HCT116 (cell line): Measurements from ENCODE around the gene DLK1. TPM values are rescaled to one million over a fixed set of nuclear protein-coding genes. Genes with fewer than 3 reads are reported as not detected.
A peak's percentile ranks its signal among the peaks of the same experiment; 100 is the strongest.

Source experiments
- ATAC-seq: fragments of 200-7000 bp; cut with Tn5 transposase; 2 replicates; pipeline ENCODE4 v1.9.1; 2020; ENCODE audit warnings: mild to moderate bottlenecking, moderate library complexity
- BruUV-seq: library from RNA; stranded (reverse); fragments of 400-500 nt; replicated peaks from 2 replicates; lab custom pipeline; 2021; lab: Mats Ljungman, UMichigan
- CTCF ChIA-PET: fragments of 300-600 bp; sonication (Branson Sonifier 250); formaldehyde crosslinking; loops from one replicate; lab custom pipeline; 2021; ENCODE audit warnings: antibody characterized with exemption; lab: Charles Lee
- POLR2A ChIA-PET: fragments of 300-600, 350-600 bp; sonication (Branson Sonifier 250); formaldehyde crosslinking; loops from one replicate; lab custom pipeline; 2021; ENCODE audit warnings: antibody characterized with exemption; lab: Charles Lee
- RAD21 ChIA-PET, 2 experiments: fragments of 300-600 bp; sonication (Branson Sonifier 250); formaldehyde crosslinking; loops; one replicate each; lab custom pipeline; 2023; ENCODE audit warnings: low total read pairs in 2 of 2; ENCODE audit not compliant: uncharacterized antibody in 2 of 2, unreplicated experiment in 2 of 2, low non-redundant PET in 1 of 2; lab: Charles Lee
- DNase-seq: peaks from one replicate; pipeline ENCODE4 v3.0.0-alpha.2; 2010; ENCODE audit warnings: low read depth, low spot score
- H2AFZ ChIP-seq: fragments of 200-600 bp; shearing (Covaris generic), sonication (generic); 2 replicates; pipeline ENCODE4 v1.6.1; 2017; ENCODE audit warnings: low read depth, mixed run types, mixed read lengths, antibody characterized with exemption, low read length; ENCODE audit not compliant: poor library complexity, severe bottlenecking
- H3K27ac ChIP-seq: 2 replicates; pipeline ENCODE4 v1.5.1; 2012; ENCODE audit warnings: low read depth, low read length
- H3K27me3 ChIP-seq: fragments of 200-600 bp; sonication (generic); 2 replicates; pipeline ENCODE4 v1.6.1; 2016; ENCODE audit warnings: mixed run types, low read length, mixed read lengths; ENCODE audit not compliant: insufficient read depth
- H3K36me3 ChIP-seq, 2 experiments: fragments of 200-500 bp in 1 of 2; fragments of 200-600 bp in 1 of 2; sonication (Bioruptor generic) in 1 of 2; sonication (generic) in 1 of 2; 2 replicates each; pipeline versions ENCODE4 v1.5.1 to v1.6.1; 2014 to 2016; ENCODE audit warnings: low read length in 2 of 2, inconsistent platforms in 1 of 2, mixed read lengths in 1 of 2, mixed run types in 1 of 2; ENCODE audit not compliant: insufficient read depth in 2 of 2, control insufficient read depth in 1 of 2
- H3K4me1 ChIP-seq, 2 experiments: fragments of 200-600 bp in 1 of 2; sonication (generic) in 1 of 2; 2 replicates each; pipeline versions ENCODE4 v1.5.1 to v1.6.1; 2012 to 2017; ENCODE audit warnings: low read length in 2 of 2, inconsistent platforms in 1 of 2, mild to moderate bottlenecking in 1 of 2, mixed read lengths in 1 of 2, mixed run types in 1 of 2, moderate library complexity in 1 of 2; ENCODE audit not compliant: insufficient read depth in 2 of 2, control insufficient read depth in 1 of 2
- H3K4me2 ChIP-seq: fragments of 200-600 bp; sonication (generic); 2 replicates; pipeline ENCODE4 v1.6.1; 2017; ENCODE audit warnings: mixed run types, low read length, mixed read lengths
- H3K4me3 ChIP-seq, 2 experiments: fragments of 200-600 bp in 1 of 2; sonication (generic) in 1 of 2; replicated peaks in 1 of 2; 2 replicates each; pipeline ENCODE4 v1.5.1; 2011 to 2016; ENCODE audit warnings: low read length in 2 of 2, control low read depth in 1 of 2, low read depth in 1 of 2, mild to moderate bottlenecking in 1 of 2, mixed read lengths in 1 of 2, mixed run types in 1 of 2
- H3K79me2 ChIP-seq: fragments of 200-600 bp; sonication (generic); 2 replicates; pipeline ENCODE4 v1.6.1; 2017; ENCODE audit warnings: mild to moderate bottlenecking, mixed run types, low read length, moderate library complexity, mixed read lengths; ENCODE audit not compliant: insufficient read depth
- H3K9ac ChIP-seq: fragments of 200-600 bp; sonication (generic); 2 replicates; pipeline ENCODE4 v1.6.1; 2016; ENCODE audit warnings: low read length, mixed read lengths
- H3K9me2 ChIP-seq: fragments of 200-600 bp; sonication (generic), shearing (Covaris generic); 2 replicates; pipeline ENCODE4 v1.6.1; 2017; ENCODE audit warnings: mixed run types, mild to moderate bottlenecking, moderate library complexity; ENCODE audit not compliant: insufficient read depth
- H3K9me3 ChIP-seq, 2 experiments: fragments of 200-500 bp in 1 of 2; fragments of 200-600 bp in 1 of 2; sonication (Bioruptor generic) in 1 of 2; sonication (generic) in 1 of 2; 2 replicates each; pipeline ENCODE4 v1.6.1; 2014 to 2017; ENCODE audit warnings: low read length in 2 of 2, mixed read lengths in 2 of 2, inconsistent platforms in 1 of 2, low read depth in 1 of 2, mild to moderate bottlenecking in 1 of 2, mixed run types in 1 of 2, moderate library complexity in 1 of 2; ENCODE audit not compliant: control insufficient read depth in 1 of 2, insufficient read depth in 1 of 2
- H4K20me1 ChIP-seq: fragments of 200-600 bp; sonication (generic), shearing (Covaris generic); 2 replicates; pipeline ENCODE4 v1.6.1; 2017; ENCODE audit warnings: mixed run types, mild to moderate bottlenecking, moderate library complexity; ENCODE audit not compliant: insufficient read depth
- ATF3 ChIP-seq: IDR thresholded peaks from 2 replicates; pipeline ENCODE4 v1.6.1; 2012
- CBX3 ChIP-seq: IDR thresholded peaks from 2 replicates; pipeline ENCODE4 v1.6.1; 2012; ENCODE audit warnings: low read depth
- CEBPB ChIP-seq: IDR thresholded peaks from 2 replicates; pipeline ENCODE4 v1.6.1; 2012; ENCODE audit warnings: low read depth
- CTCF ChIP-seq, 3 experiments: fragments of 200-600 bp in 1 of 3; sonication (generic) in 1 of 3; IDR thresholded peaks in 2 of 3; conservative IDR thresholded peaks in 1 of 3; 2 replicates each; pipeline ENCODE4 v1.5.1; 2012 to 2017; ENCODE audit warnings: low read depth in 2 of 3, low read length in 2 of 3, antibody characterized with exemption in 1 of 3, borderline replicate concordance in 1 of 3, control low read depth in 1 of 3, mild to moderate bottlenecking in 1 of 3, mixed read lengths in 1 of 3, mixed run types in 1 of 3, moderate library complexity in 1 of 3; ENCODE audit not compliant: insufficient read depth in 1 of 3
- ELF1 ChIP-seq: IDR thresholded peaks from 2 replicates; pipeline ENCODE4 v1.6.1; 2012; ENCODE audit warnings: low read depth, borderline replicate concordance
- EZH2 ChIP-seq: fragments of 200-600 bp; sonication (generic); IDR thresholded peaks from 2 replicates; pipeline ENCODE4 v1.6.1; 2017; ENCODE audit warnings: antibody characterized with exemption, mixed run types
- EZH2phosphoT487 ChIP-seq: fragments of 200-600 bp; IDR thresholded peaks from 2 replicates; pipeline ENCODE4 v1.6.1; 2018; ENCODE audit warnings: antibody characterized with exemption, borderline replicate concordance
- FOSL1 ChIP-seq: IDR thresholded peaks from 2 replicates; pipeline ENCODE4 v1.6.1; 2012; ENCODE audit warnings: low read depth
- JUND ChIP-seq: IDR thresholded peaks from 2 replicates; pipeline ENCODE4 v1.6.1; 2012
- POLR2A ChIP-seq: IDR thresholded peaks from 2 replicates; pipeline ENCODE4 v1.7.0; 2011; ENCODE audit warnings: borderline replicate concordance; ENCODE audit not compliant: insufficient read depth, insufficient read length; ENCODE audit errors: extremely low read depth
- POLR2AphosphoS5 ChIP-seq: IDR thresholded peaks from 2 replicates; pipeline ENCODE4 v1.6.1; 2011; ENCODE audit warnings: mild to moderate bottlenecking, low read depth, low read length, moderate library complexity
- RAD21 ChIP-seq: IDR thresholded peaks from 2 replicates; pipeline ENCODE4 v1.6.1; 2012; ENCODE audit warnings: low read depth, mild to moderate bottlenecking
- TCF7L2 ChIP-seq: IDR thresholded peaks from 2 replicates; pipeline ENCODE4 v1.7.0; 2011; ENCODE audit warnings: borderline replicate concordance, inconsistent platforms; ENCODE audit not compliant: insufficient read depth, insufficient read length; ENCODE audit errors: extremely low read depth
- YY1 ChIP-seq: IDR thresholded peaks from 2 replicates; pipeline ENCODE4 v1.6.1; 2011; ENCODE audit warnings: low read length, low read depth, moderate library complexity, mild to moderate bottlenecking; ENCODE audit not compliant: insufficient replicate concordance; ENCODE audit errors: extremely low read depth
- ZBTB33 ChIP-seq: IDR thresholded peaks from 2 replicates; pipeline ENCODE4 v1.6.1; 2011; ENCODE audit warnings: mild to moderate bottlenecking, low read length, moderate library complexity; ENCODE audit not compliant: insufficient replicate concordance; ENCODE audit errors: extremely low read depth
- ZFX ChIP-seq: fragments of 450-650 bp; IDR thresholded peaks from 2 replicates; pipeline ENCODE4 v1.6.1; 2017
- intact Hi-C: fragments of 100-400 bp; cut with micrococcal nuclease; formaldehyde crosslinking; loops from 2 replicates; pipeline ENCODE4 v1.10.0; 2022
- total RNA-seq: library from RNA; stranded (reverse); gene quantifications from one replicate; pipeline ENCODE4 v1.2.1, GENCODE V29; 2021; ENCODE audit not compliant: unreplicated experiment

Gene DLK1
- total RNA-seq, 1 experiment from 2014 or later = 1.5 TPM

- Histone ChIP-seq H4K20me1 (no peaks in the 10 kb centered on the region), H3K9me2 (no peaks in the 10 kb centered on the region), H2AFZ (no peak overlapping the region), H3K79me2 (peaks cover 18% of the 10 kb centered on the region; the same call in 1 of the 2 replicates), H3K4me3 (peak overlapping the region; percentile 57 to 65), H3K9me3 (no peaks in the 10 kb centered on the region), H3K9ac (peak overlapping the region; percentile 90), H3K4me2 (peak overlapping the region; percentile 92), H3K36me3 (0 out of 4 replicates have a peak, but pooled peaks cover 0 to 3% of the 10 kb centered on the region in 2 experiments), H3K27me3 (no peaks in the 10 kb centered on the region), H3K4me1 (peaks cover 51 to 83% of the 10 kb centered on the region in 2 experiments), H3K27ac (peak overlapping the region; percentile 92)
- TF ChIP-seq YY1 (peak; percentile 77), CEBPB (no peak), EZH2phosphoT487 (no peak), JUND (no peak), TCF7L2 (peak; percentile 100), ZFX (peak; percentile 58; the same call in 1 of the 2 replicates), FOSL1 (no peak), POLR2A (peak; percentile 70), CTCF (IDR thresholded peaks at IDR 0.05 in 2 of 3, conservative IDR thresholded peaks at IDR 0.05 in 1 of 3; ENCODE audit: borderline replicate concordance in 1 of 3, insufficient read depth in 1 of 3, low read depth in 2 of 3, low read length in 2 of 3) (no peak), ATF3 (no peak), CBX3 (no peak), ELF1 (no peak), RAD21 (no peak), POLR2AphosphoS5 (peak; percentile 82), EZH2 (no peak), ZBTB33 (peak; percentile 80)
- ChIA-PET POLR2A (interaction anchor here (0.5 to 1.4 kb wide), 9 partner anchors 8 to 370 kb away, joined by 3 to 6 read pairs (median 4); no protein-coding TSS in a partner anchor), RAD21 (interaction anchor here (0.6 to 1.0 kb wide), 2 partner anchors 30 to 542 kb away, joined by 3 read pairs; no protein-coding TSS in a partner anchor), CTCF (interaction anchor here (1.0 to 1.4 kb wide), 3 partner anchors 30 to 308 kb away, joined by 5 to 6 read pairs (median 6); no protein-coding TSS in a partner anchor)
- ATAC-seq (peak; percentile 87), DNase-seq (peak; percentile 91)
- TSS peak; percentile 87 for BruUV-seq
- intact Hi-C loops = no loop called here
Observed at GRCh38 chr14:100692859-100693558, 33.7 kb upstream of the DLK1 start.
